Measurements from ENCODE around the gene KRTAP12-2.
"Not testable (repeated sequence)": the region's sequence is repeated elsewhere in the genome, so short reads cannot be mapped to it uniquely, and the experiment has no call there.

KRTAP12-2 gene

GRCh38 chr21:44703731-44704635 lies 37.3 kb upstream of the KRTAP12-2 start:
- in situ Hi-C loops (cut with HindIII; ENCODE audit: low pct_ligation_motif_present, low pct_unique_long_range_greater_than_20kb, low sequenced_read_pairs): no loop called here
- DNase-seq: no peak

DNA sequence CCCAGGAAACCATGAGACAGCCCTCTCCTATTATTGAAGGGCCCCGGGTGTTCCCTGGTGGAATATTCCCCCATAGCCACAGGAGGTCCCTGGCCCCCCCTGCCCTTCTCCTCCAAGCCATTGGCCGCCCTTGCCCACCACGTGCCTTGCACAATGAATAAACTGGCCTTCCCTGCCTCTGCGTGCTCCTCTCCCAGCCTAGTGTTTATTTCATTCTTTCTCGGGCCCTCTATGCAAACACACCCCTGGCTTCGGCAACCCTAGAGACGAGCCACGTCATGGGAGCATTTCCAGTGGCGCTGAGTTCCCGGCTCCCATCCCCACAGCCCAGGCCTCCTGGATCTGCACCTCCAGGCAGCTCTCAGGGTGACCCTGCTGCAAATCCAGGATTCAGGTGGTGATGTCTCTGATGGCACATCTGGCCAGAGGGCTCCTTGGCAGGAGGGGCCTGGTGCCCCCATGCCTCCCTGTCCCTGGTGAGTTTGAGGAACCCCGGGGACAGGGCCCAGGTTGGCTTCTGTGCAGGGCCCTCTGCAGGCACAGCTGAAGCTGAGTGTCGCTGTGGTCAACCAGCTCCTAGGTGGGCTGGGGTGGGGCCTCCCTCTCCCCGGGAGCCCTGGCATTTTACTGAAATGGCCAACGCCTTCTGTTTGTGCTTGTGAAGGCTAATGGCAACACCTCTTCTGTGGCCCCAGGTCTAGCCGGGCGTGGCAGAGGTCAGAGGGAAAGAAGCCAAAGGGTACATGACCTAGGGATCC lies 36.4 kb upstream of the KRTAP12-2 start:
- in situ Hi-C loops (cut with HindIII; ENCODE audit: low pct_ligation_motif_present, low pct_unique_long_range_greater_than_20kb, low sequenced_read_pairs): no loop called here

DNA sequence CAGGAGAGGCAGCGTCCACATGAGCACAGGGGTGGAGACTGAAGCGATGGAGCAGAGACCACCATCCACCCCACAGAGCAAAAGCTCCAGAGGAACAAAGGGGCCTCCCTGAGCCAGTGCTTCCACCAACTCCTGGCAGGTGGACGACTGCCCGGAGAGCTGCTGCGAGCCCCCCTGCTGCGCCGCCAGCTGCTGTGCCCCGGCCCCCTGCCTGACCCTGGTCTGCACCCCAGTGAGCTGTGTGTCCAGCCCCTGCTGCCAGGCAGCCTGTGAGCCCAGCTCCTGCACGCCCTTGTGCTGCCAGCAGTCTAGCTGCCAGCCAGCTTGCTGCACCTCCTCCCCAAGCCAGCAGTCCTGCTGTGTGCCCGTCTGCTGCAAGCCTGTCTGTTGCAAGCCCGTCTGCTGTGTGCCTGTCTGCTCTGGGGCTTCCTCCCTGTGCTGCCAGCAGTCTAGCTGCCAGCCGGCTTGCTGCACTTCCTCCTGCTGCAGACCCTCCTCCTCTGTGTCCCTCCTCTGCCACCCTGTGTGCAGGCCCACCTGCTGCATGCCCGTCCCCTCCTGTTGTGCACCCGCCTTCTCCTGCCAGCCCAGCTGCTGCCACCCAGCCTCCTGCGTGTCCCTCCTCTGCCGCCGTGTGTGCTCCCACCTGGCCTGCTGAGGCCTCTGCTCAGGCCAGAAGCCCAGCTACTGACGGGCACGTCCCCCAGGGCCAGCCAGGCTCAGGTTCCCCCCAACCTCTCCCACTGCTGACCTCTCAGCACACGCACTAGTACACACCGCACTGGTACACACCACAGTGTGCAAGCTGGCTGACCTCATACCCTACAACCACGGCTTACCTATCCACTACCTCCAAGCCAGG lies 35.6 kb upstream of the KRTAP12-2 start:
- in situ Hi-C loops (cut with HindIII; ENCODE audit: low pct_ligation_motif_present, low pct_unique_long_range_greater_than_20kb, low sequenced_read_pairs): no loop called here
- no peak for DNase-seq

More for the DNA sequence above, 36.4 kb upstream of the KRTAP12-2 start:
- DNase-seq: no peak

- no peak for DNase-seq
- in situ Hi-C loops (cut with HindIII; ENCODE audit: low pct_ligation_motif_present, low pct_unique_long_range_greater_than_20kb, low sequenced_read_pairs): no loop called here
Measured at GRCh38 chr21:44701541-44701940, 34.8 kb upstream of the KRTAP12-2 start.

DNA sequence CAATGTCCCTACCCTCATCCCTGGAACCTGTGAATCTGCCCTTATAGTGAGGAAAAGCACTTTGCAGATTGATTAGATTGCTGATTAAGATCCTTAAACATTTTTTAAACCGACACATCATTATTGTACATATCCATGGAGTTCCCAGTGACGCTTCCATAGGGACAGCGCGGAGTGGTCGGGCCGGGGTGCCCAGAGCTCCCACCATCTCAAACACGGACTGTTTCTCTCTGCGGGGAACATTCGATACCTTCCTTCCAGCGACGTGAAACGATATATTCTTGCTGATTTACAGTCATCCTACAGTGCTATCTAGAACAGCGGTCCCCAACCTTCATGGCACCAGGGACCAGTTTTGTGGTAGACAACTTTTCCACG lies 34.3 kb upstream of the KRTAP12-2 start:
- in situ Hi-C loops (cut with HindIII; ENCODE audit: low pct_ligation_motif_present, low pct_unique_long_range_greater_than_20kb, low sequenced_read_pairs): no loop called here
- DNase-seq: no peak

DNA sequence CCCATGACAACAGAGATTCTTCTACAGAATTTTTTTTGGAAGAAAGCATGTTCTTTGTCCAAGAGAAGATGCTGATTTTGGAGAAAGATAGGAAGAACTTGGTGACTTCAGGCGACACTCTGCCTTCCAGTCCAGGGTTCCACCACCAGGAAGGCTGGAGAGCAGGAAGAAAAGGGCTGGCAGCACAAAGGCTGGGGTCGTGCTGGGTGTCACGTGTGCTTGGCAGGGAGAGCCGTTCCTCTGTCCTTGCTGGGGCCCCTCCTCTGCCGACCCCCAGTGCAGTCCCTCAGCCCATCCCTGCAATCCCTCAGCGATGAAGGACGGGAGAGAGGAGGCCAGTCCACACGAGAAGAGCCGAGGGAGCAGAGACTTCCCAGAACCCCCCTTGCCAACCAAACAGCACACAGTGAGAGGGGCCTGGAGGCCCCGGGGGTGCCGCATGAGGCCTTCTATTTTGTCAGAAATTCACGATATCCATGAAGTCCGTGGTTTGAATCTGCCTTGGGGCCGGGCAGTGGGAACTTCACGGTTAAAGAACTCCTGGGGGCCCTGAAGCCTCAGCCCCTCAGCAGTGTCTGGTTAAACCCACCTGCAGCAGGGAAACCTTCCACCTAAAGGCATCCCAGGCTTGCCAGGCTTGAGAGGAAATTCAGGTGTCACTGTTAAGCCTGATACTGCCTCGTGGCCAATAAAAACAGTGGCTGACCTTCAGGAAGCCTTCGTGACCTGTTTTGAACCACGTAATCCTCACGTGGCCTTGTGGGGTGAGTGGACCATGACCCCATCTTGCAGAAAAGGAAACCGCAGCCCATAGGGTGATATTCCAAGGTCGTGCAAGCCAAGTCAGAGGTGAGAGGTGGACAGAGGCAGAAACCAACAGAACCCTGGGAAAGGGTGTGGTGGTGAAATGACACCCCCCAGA lies 33.6 kb upstream of the KRTAP12-2 start:
- in situ Hi-C loops (cut with HindIII; ENCODE audit: low pct_ligation_motif_present, low pct_unique_long_range_greater_than_20kb, low sequenced_read_pairs): no loop called here
- no peak for DNase-seq

- DNase-seq: no peak
- in situ Hi-C loops (cut with HindIII; ENCODE audit: low pct_ligation_motif_present, low pct_unique_long_range_greater_than_20kb, low sequenced_read_pairs): no loop called here
Measured at GRCh38 chr21:44699502-44700001, 32.8 kb upstream of the KRTAP12-2 start.

GRCh38 chr21:44697811-44698734 lies 31.3 kb upstream of the KRTAP12-2 start:
- in situ Hi-C loops (cut with HindIII; ENCODE audit: low pct_ligation_motif_present, low pct_unique_long_range_greater_than_20kb, low sequenced_read_pairs): no loop called here
- DNase-seq: no peak

- in situ Hi-C loops (cut with HindIII; ENCODE audit: low pct_ligation_motif_present, low pct_unique_long_range_greater_than_20kb, low sequenced_read_pairs): not testable (repeated sequence)
Measured at GRCh38 chr21:44697172-44697810, 30.6 kb upstream of the KRTAP12-2 start, which contains the start of gene KRTAP10-12. Gene KRTAP10-12 (plus strand): TSS chr21:44697172. CDS start chr21:44697202, 30 bp downstream.

DNA sequence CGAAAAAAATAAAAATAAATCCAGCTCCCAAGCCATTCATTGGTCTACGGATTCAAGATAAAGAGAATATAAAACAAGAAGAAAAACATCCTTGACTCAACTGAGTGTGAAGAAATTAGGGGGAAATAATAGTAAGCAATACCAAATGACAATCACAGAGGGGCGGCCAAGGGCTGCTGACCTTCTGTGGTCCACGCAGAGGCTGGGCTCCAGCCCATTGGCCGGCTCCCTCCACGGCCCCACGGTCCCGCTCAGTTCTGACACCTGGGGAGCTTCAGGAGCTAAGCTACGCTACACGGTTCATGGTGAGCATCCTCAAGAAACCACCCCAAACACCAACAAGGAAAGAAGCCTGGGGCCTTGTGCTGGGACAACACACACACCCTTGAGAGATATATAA lies 29.8 kb upstream of the KRTAP12-2 start:
- in situ Hi-C loops (cut with HindIII; ENCODE audit: low pct_ligation_motif_present, low pct_unique_long_range_greater_than_20kb, low sequenced_read_pairs): no loop called here
- no peak for DNase-seq

More at GRCh38 chr21:44697172-44697810, 30.6 kb upstream of the KRTAP12-2 start, which contains the start of gene KRTAP10-12:
- DNase-seq: not testable (repeated sequence)

DNA sequence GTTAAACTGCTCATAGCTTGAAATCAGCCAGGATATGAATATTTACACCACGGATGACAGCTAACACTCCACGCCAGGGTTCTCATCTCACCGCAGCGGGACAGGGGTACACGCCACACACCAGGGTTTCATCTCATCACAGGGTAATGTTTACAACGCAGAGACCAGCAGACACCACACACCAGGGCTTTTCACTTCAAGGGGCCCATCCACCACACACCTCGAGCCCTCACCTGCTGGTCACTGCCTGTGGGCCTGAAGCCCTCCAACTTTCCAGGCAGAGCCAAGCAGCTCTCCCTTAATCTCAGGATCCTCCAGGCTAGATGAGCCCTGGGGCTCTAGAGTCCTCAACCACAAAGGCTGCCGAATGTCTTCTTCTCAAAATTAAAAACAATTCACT lies 28.9 kb upstream of the KRTAP12-2 start:
- DNase-seq: no peak
- in situ Hi-C loops (cut with HindIII; ENCODE audit: low pct_ligation_motif_present, low pct_unique_long_range_greater_than_20kb, low sequenced_read_pairs): no loop called here

DNA sequence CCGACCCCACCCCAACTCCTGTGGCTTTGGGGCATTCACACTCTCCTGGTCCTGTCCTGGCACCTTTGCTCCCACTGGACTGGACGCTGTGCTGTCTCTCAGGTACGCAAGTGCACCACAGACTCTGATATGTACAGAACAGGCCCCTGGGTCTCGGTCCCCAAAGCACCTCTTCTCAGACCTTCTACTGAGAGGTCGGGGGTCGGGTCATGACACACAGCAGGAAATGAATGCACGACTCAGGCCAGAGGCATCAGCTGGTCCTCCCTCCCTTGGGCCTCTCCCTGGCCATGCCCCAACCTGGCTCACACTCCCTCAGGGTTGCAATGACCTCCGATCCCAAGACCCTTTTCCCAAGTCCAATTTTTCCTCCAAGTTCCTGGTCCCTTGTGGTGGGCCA lies 28.5 kb upstream of the KRTAP12-2 start:
- in situ Hi-C loops (cut with HindIII; ENCODE audit: low pct_ligation_motif_present, low pct_unique_long_range_greater_than_20kb, low sequenced_read_pairs): no loop called here
- DNase-seq: no peak

DNA sequence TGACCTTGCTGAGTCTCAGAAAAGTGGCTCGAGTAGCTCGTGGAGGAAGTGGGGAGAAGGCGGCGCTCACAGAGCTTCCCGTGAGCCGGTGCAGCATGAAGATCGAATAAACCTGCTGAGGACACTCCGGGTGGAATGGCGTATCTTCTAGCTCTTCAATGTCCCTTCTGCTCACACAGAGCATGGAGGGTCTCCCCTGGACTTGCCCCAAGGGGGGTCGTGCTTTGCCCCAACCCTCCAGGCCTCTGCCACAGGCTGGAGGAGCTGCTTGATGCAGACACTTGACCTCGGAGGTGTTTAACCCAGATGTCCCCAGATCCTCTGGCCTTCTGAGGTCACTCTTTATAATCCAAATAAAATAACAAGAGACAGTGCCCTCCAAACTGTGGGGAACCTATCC lies 28.0 kb upstream of the KRTAP12-2 start:
- DNase-seq: no peak
- in situ Hi-C loops (cut with HindIII; ENCODE audit: low pct_ligation_motif_present, low pct_unique_long_range_greater_than_20kb, low sequenced_read_pairs): no loop called here

GRCh38 chr21:44692798-44693512 lies 26.2 kb upstream of the KRTAP12-2 start:
- no peak for DNase-seq
- in situ Hi-C loops (cut with HindIII; ENCODE audit: low pct_ligation_motif_present, low pct_unique_long_range_greater_than_20kb, low sequenced_read_pairs): no loop called here

GRCh38 chr21:44691686-44692085 lies 25.0 kb upstream of the KRTAP12-2 start:
- DNase-seq: no peak
- in situ Hi-C loops (cut with HindIII; ENCODE audit: low pct_ligation_motif_present, low pct_unique_long_range_greater_than_20kb, low sequenced_read_pairs): no loop called here

GRCh38 chr21:44689740-44690139 lies 23.0 kb upstream of the KRTAP12-2 start:
- in situ Hi-C loops (cut with HindIII; ENCODE audit: low pct_ligation_motif_present, low pct_unique_long_range_greater_than_20kb, low sequenced_read_pairs); DNase-seq: not testable (repeated sequence)

All from ACHN (cell line).